Heart left ventricle (tissue), 16 donors: ENCODE results near the gene PIM1. TPM values are rescaled to one million over a fixed set of nuclear protein-coding genes. Genes with fewer than 3 reads are reported as not detected.
"Not testable (repeated sequence)": the region's sequence is repeated elsewhere in the genome, so short reads cannot be mapped to it uniquely, and the experiment has no call there.

ENCODE experiments used
- ATAC-seq, 4 donors: fragments of 200-7000 bp; cut with Tn5 transposase; one replicate each; pipeline ENCODE4 v1.9.1; 2020 to 2022; ENCODE audit warnings: moderate library complexity in 4 of 4, mild to moderate bottlenecking in 3 of 4, moderate number of reproducible peaks in 1 of 4
- DNase-seq, 5 donors: peaks; one replicate each; pipeline ENCODE4 v3.0.0-alpha.2; 2020
- H3K27ac ChIP-seq, 12 donors: fragments of 200-600 bp; sonication (generic) in 4 of 12; one replicate each; pipeline versions ENCODE4 v1.5.0 to v1.8.0; 2016 to 2022; ENCODE audit warnings: mild to moderate bottlenecking in 2 of 12
- H3K27me3 ChIP-seq, 9 donors: fragments of 200-600 bp; sonication (generic) in 2 of 9; one replicate each; pipeline versions ENCODE4 v1.5.1 to v1.8.0; 2016 to 2022; ENCODE audit warnings: mild to moderate bottlenecking in 3 of 9
- H3K36me3 ChIP-seq, 9 donors: fragments of 200-600 bp; sonication (generic) in 2 of 9; one replicate each; pipeline versions ENCODE4 v1.5.0 to v1.8.0; 2018 to 2022; ENCODE audit warnings: mild to moderate bottlenecking in 2 of 9
- H3K4me1 ChIP-seq, 12 donors: fragments of 200-600 bp; sonication (generic) in 4 of 12; one replicate each; pipeline versions ENCODE4 v1.5.0 to v1.8.0; 2016 to 2022; ENCODE audit warnings: mild to moderate bottlenecking in 3 of 12
- H3K4me3 ChIP-seq, 12 donors: fragments of 200-600 bp; sonication (generic) in 4 of 12; one replicate each; pipeline versions ENCODE4 v1.5.0 to v1.8.0; 2017 to 2022; ENCODE audit warnings: mild to moderate bottlenecking in 9 of 12, moderate library complexity in 4 of 12
- H3K9me3 ChIP-seq, 12 donors: fragments of 200-600 bp; sonication (generic) in 4 of 12; one replicate each; pipeline versions ENCODE4 v1.5.0 to v1.8.0; 2016 to 2022; ENCODE audit warnings: mild to moderate bottlenecking in 1 of 12
- POLR2A ChIP-seq, 2 donors: fragments of 450-650 bp; IDR thresholded peaks; one replicate each; pipeline ENCODE4 v1.6.1; 2017; ENCODE audit warnings: antibody characterized with exemption in 2 of 2, mild to moderate bottlenecking in 2 of 2, moderate library complexity in 2 of 2
- WGBS, 4 donors: extraction: QIAGEN DNeasy Blood & Tissue Kit in 2 of 4; methylation state at CpG; one replicate each; pipeline versions ENCODE4 v1.1.5 to v1.1.7; 2013 to 2018; 5-methylcytosine and 5-hydroxymethylcytosine counted together
- intact Hi-C, 10 donors: fragments of 100-400 bp; cut with DNase I; formaldehyde crosslinking; loops; one replicate each; pipeline versions ENCODE4 v1.11.1 to v1.14.2; 2022
- polyA plus RNA-seq, 2 donors: library from polyadenylated mRNA; stranded (reverse); fragments of 200-250 nt; gene quantifications; one replicate each; pipeline ENCODE4 v1.2.3, GENCODE V29; 2013
- total RNA-seq, 9 donors: library from RNA; depleted of rRNA in 2 of 9; stranded (reverse); fragments of >200 nt in 2 of 9; fragmentation: NEBNext Ultra II Directional in 3 of 9; extraction: Animal tissue kit (Norgen Biotek cat#: 25700) in 3 of 9; gene quantifications; one replicate each; pipeline versions ENCODE4 v1.1.0 to v1.2.4, GENCODE V29; 2016 to 2023
- TF ChIP-seq, protein P1 (sequence below), 12 donors: fragments of 200-600 bp; sonication (generic) in 4 of 12; IDR thresholded peaks; one replicate each; pipeline versions ENCODE4 v1.5.0 to v1.8.0; 2018 to 2022; ENCODE audit warnings: antibody characterized with exemption in 12 of 12, mild to moderate bottlenecking in 5 of 12
- donor health status: ischemic (EF 13 %, LVEDD 7.1; RV severe dilation, severe dysfunction).
- donor health status: healthy with polysubstance abuse.
- donor health status: DM: no; HTN: yes; CAD: no.
- donor health status: DM: no; HTN: no; CAD: no.
- donor health status: ischemic (EF 25% LVEDD 6.9; RV normal size, moderate dysfunction).
- donor health status: ischemic (EF 25% LVEDD 5.7; RV mildly dilated, moderate dysfunction).
- donor health status: healthy.
- donor health status: DM: yes; HTN: yes; CAD: no.
- donor health status: ischemic (EF 35%, LVEDD 5.7; RV mildly dilated, moderate dysfunction).
- donor health status: nonischemic (EF 11% LVEDD 7.7; RV severe dilation, severe dysfunction).
- donor health status: DM: yes; HTN: yes; CAD: no.
- donor health status: PGD.
- donor health status: ischemic (EF 29% LVEDD 5.4; RV normal size, mild dysfunction).
- donor health status: nonischemic (EF 23%, LVEDD 6.1; RV moderate dilation, normal function).

PIM1 gene
- total and polyA plus RNA-seq, 11 donors, result 7.0 to 81.8 (median 16.0) TPM

DNA sequence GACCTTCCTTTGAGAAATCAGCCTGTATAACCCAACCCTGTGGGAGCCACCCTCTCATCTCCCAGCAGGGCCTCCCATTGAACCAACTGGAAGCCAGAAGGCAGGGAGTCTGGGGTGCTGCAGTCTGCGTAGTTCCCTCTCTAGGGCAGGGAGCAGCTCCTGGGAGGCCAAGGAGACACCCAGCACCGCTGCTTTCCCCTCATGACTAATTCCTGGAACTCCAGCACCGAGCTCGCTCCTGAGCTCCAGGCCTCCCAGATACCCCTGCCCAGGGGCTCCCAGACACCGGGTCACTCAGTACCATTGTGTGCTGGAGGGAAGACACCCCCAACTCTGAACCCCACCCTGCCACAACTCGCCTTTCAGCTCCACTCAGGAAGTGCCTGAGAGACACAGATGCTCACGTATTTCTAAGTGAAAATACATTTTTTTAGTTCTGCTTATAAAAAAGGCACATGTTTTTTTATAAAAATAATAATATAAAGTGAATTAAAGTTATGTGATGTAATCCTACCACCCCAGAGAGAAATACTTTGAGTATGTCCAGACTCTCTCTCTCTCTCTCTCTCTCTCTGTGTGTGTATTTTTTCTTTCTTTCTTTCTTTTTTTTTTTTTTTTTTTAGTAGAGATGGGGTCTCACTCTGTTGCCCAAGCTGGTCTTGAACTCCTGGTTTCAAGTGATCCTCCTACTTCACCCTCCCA lies 17.5 kb downstream of the PIM1 start:
- H3K27ac ChIP-seq, result peak overlapping the region in 1 of 12 donors; percentile 97
- no peak overlapping the region for H3K4me3 ChIP-seq
- TF ChIP-seq, protein P1, sequence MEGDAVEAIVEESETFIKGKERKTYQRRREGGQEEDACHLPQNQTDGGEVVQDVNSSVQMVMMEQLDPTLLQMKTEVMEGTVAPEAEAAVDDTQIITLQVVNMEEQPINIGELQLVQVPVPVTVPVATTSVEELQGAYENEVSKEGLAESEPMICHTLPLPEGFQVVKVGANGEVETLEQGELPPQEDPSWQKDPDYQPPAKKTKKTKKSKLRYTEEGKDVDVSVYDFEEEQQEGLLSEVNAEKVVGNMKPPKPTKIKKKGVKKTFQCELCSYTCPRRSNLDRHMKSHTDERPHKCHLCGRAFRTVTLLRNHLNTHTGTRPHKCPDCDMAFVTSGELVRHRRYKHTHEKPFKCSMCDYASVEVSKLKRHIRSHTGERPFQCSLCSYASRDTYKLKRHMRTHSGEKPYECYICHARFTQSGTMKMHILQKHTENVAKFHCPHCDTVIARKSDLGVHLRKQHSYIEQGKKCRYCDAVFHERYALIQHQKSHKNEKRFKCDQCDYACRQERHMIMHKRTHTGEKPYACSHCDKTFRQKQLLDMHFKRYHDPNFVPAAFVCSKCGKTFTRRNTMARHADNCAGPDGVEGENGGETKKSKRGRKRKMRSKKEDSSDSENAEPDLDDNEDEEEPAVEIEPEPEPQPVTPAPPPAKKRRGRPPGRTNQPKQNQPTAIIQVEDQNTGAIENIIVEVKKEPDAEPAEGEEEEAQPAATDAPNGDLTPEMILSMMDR (IDR thresholded peaks at IDR 0.05), result no peak
- TF ChIP-seq POLR2A (IDR thresholded peaks at IDR 0.05), result no peak
- ATAC-seq (peak in 3 of 4 donors; percentile 25 to 55 (median 38)), DNase-seq (no peak)
- peaks cover 0 to 5% (median 0%) of the 10 kb centered on the region in 12 donors for H3K9me3 ChIP-seq
- 76 to 89% (median 77%) methylated on average over 7 of the region's 7 CpGs for WGBS, 4 donors
- no peaks in the 10 kb centered on the region for H3K36me3 ChIP-seq
- H3K27me3 ChIP-seq, result no peaks in the 10 kb centered on the region
- intact Hi-C loops, result no loop called here
- H3K4me1 ChIP-seq, result peaks cover 0 to 94% (median 0%) of the 10 kb centered on the region in 12 donors

DNA sequence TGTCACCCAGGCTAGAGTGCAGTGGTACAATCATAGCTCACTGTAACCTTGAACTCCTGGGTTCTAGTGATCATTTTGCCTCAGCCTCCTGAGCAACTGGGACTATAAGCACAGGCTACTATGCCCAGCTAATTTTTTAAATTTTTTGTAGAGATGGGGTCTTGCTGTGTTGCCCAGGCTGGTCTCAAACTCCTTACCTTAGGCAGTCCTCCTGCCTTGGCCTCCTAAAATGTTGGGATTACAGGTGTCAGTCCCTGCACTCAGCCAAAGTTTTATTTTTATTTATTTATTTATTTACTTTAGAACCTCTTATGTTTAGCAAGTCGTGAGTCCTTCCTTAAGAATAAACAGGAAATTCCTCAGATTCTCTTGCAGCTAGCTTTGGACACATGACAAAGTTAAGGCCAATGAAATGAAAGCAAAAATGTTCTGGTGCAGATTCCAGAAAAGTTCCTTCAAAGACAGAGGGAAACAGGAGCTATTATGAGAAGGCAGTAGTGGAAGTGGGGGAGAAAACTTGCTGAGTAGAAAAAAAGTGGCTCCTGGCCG lies 19.1 kb downstream of the PIM1 start:
- DNase-seq, result no peak

DNA sequence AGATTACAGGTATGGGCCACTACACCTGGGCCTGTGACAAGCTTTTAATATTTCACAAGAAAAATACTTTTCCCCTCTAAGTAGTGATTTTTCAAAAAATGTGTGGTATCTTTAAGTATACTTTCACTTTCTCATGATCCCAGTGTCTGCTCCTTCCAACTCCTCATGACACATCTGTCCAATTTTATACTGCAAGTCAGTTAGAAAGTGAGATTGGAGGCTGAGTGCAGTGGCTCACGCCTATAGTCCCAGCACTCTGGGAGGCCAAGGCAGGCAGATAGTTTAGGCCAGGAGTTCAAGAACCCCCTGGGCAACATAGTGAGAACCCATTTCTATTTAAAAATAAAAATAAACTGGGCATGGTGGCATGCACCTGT lies 20.2 kb downstream of the PIM1 start:
- no peaks in the 10 kb centered on the region for H3K36me3 ChIP-seq
- H3K9me3 ChIP-seq, result peaks cover 0 to 5% (median 0%) of the 10 kb centered on the region in 12 donors
- DNase-seq (no peak), ATAC-seq (no peak)
- TF ChIP-seq, protein P1 (IDR thresholded peaks at IDR 0.05), result no peak
- no peak for TF ChIP-seq POLR2A (IDR thresholded peaks at IDR 0.05)
- WGBS, 4 donors, result 81 to 89% (median 87%) methylated on average over 1 of the region's 1 CpG
- H3K27me3 ChIP-seq, result no peaks in the 10 kb centered on the region
- no peak overlapping the region for H3K4me3 ChIP-seq
- H3K27ac ChIP-seq, result peak overlapping the region in 1 of 12 donors; percentile 84
- intact Hi-C loops, result no loop called here
- H3K4me1 ChIP-seq, result peaks cover 0 to 70% (median 0%) of the 10 kb centered on the region in 12 donors

More for the DNA sequence above, 19.1 kb downstream of the PIM1 start:
- Histone ChIP-seq H3K4me3 (no peak overlapping the region), H3K9me3 (peaks cover 0 to 5% (median 0%) of the 10 kb centered on the region in 12 donors), H3K4me1 (peaks cover 0 to 81% (median 0%) of the 10 kb centered on the region in 12 donors), H3K27me3 (no peaks in the 10 kb centered on the region), H3K36me3 (no peaks in the 10 kb centered on the region), H3K27ac (peak overlapping the region in 1 of 12 donors; percentile 84)
- TF ChIP-seq, protein P1 (IDR thresholded peaks at IDR 0.05), result no peak
- no peak for TF ChIP-seq POLR2A (IDR thresholded peaks at IDR 0.05)
- ATAC-seq, result no peak
- intact Hi-C loops, result no loop called here
- WGBS, 4 donors, result 55 to 70% (median 64%) methylated on average over 2 of the region's 2 CpGs

GRCh38 chr6:37192666-37193065 lies 22.7 kb downstream of the PIM1 start:
- H3K9me3 ChIP-seq, result peaks cover 0 to 5% (median 0%) of the 10 kb centered on the region in 12 donors
- H3K27me3 ChIP-seq, result no peaks in the 10 kb centered on the region
- H3K36me3 ChIP-seq, result no peaks in the 10 kb centered on the region
- intact Hi-C loops, result no loop called here
- TF ChIP-seq POLR2A (IDR thresholded peaks at IDR 0.05), result no peak
- TF ChIP-seq, protein P1 (IDR thresholded peaks at IDR 0.05), result no peak
- no peak for ATAC-seq
- peak overlapping the region in 1 of 12 donors; percentile 10 for H3K27ac ChIP-seq
- peaks cover 0 to 45% (median 0%) of the 10 kb centered on the region in 12 donors for H3K4me1 ChIP-seq
- no peak for DNase-seq
- H3K4me3 ChIP-seq, result no peak overlapping the region
- WGBS, 4 donors, result 90 to 95% (median 92%) methylated on average over 3 of the region's 3 CpGs

DNA sequence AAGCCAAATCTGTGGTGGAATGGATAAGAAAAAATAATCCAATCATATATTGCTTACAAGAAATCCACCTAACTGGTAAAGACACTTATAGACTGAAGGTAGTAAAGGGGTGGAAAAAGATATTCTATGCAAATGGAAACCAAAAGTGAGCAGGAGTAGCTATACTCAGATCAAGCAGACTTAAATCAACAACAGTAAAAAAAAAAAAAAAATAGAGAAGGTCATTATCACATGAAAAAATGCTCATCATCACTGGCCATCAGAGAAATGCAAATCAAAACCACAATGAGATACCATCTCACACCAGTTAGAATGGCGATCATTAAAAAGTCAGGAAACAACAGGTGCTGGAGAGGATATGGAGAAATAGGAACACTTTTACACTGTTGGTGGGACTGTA lies 24.9 kb downstream of the PIM1 start:
- intact Hi-C loops, result not testable (repeated sequence)

DNA sequence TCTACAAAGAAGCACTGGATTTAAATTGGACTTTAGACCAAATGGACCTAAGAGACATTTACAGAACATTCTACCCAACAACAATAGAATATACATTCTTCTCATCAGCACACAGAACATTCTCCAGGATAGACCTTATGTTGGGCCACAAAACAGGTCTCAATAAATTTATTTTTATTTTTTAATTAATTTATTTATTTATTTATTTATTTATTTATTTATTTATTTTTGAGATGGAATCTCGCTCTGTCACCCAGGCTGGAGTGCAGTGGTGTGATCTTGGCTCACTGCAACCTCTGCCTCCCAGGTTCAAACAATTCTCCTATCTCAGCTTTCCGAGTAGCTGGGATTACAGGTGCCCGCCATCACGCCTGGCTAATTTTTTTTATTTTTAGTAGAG lies 26.5 kb downstream of the PIM1 start:
- H3K9me3 ChIP-seq, intact Hi-C loops, H3K36me3 ChIP-seq, DNase-seq, H3K4me3 ChIP-seq, H3K27ac ChIP-seq, ATAC-seq, H3K27me3 ChIP-seq: not testable (repeated sequence)
- H3K4me1 ChIP-seq, result peaks cover 0 to 13% (median 0%) of the 10 kb centered on the region in 12 donors
- WGBS, 4 donors, result 70 to 97% (median 81%) methylated on average over 4 of the region's 4 CpGs

More for the DNA sequence above, 24.9 kb downstream of the PIM1 start:
- H3K4me3 ChIP-seq, DNase-seq, H3K27me3 ChIP-seq, H3K36me3 ChIP-seq, H3K9me3 ChIP-seq, ATAC-seq, H3K27ac ChIP-seq: not testable (repeated sequence)
- WGBS, 4 donors, result 85 to 100% methylated on average over 1 of the region's 1 CpG; no CpG with 5 or more reads in 2 of the 4 donors
- peaks cover 0 to 22% (median 0%) of the 10 kb centered on the region in 12 donors for H3K4me1 ChIP-seq
